Measurements from ENCODE around the gene TBC1D1. TPM values are rescaled to one million over a fixed set of nuclear protein-coding genes. Genes with fewer than 3 reads are reported as not detected.

The TBC1D1 gene
- total RNA-seq, 1 experiment from 2014 or later: 42.6 TPM

DNA sequence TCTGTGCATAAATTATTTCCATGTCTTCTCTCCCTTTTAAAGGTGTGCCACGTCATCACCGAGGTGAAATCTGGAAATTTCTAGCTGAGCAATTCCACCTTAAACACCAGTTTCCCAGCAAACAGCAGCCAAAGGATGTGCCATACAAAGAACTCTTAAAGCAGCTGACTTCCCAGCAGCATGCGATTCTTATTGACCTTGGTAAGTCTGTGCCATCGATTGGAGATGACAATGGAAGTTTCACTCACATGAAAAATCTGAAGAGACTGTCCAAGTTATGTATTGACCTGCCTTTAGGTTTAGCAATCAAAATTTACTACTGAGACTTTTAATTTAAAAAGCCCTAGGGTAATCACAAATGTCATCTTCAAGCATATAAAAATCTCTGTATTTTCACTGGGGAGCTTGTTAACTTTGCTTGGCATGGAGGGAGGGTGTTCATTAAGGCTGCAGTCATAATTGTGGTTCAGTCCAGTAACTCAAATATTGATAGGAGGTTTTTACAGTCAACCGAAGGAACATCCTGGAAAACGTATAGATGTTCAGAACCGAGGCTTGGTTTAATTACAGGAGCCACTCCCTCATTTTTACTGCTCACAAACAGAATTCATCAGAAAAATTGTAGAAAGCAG is 212.2 kb downstream of the TBC1D1 start:
- no peak overlapping the region for H3K27ac ChIP-seq (ENCODE audit: low read depth, low read length, poor library complexity, severe bottlenecking)
- DNase-seq (ENCODE audit: low spot score): no peak
- H3K36me3 ChIP-seq (ENCODE audit: insufficient read depth, low read length, poor library complexity, severe bottlenecking): no peaks in the 10 kb centered on the region
- no peak for TF ChIP-seq EZH2 (IDR thresholded peaks at IDR 0.05; ENCODE audit: borderline replicate concordance, low read depth, low read length, poor library complexity, severe bottlenecking)
- TF ChIP-seq, protein P1, sequence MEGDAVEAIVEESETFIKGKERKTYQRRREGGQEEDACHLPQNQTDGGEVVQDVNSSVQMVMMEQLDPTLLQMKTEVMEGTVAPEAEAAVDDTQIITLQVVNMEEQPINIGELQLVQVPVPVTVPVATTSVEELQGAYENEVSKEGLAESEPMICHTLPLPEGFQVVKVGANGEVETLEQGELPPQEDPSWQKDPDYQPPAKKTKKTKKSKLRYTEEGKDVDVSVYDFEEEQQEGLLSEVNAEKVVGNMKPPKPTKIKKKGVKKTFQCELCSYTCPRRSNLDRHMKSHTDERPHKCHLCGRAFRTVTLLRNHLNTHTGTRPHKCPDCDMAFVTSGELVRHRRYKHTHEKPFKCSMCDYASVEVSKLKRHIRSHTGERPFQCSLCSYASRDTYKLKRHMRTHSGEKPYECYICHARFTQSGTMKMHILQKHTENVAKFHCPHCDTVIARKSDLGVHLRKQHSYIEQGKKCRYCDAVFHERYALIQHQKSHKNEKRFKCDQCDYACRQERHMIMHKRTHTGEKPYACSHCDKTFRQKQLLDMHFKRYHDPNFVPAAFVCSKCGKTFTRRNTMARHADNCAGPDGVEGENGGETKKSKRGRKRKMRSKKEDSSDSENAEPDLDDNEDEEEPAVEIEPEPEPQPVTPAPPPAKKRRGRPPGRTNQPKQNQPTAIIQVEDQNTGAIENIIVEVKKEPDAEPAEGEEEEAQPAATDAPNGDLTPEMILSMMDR (conservative IDR thresholded peaks at IDR 0.05; ENCODE audit: low read depth, low read length): no peak
- no peaks in the 10 kb centered on the region for H3K9me3 ChIP-seq (ENCODE audit: low read depth, low read length, poor library complexity, severe bottlenecking)
- BruUV-seq (replicated peaks): no TSS peak
- ChIA-PET POLR2A (ENCODE audit: low non-redundant PET) (no interaction called here), CTCF (no interaction called here)
- H3K27me3 ChIP-seq (replicated peaks; ENCODE audit: insufficient read depth, low read depth, low read length, poor library complexity): no peaks in the 10 kb centered on the region
- H3K4me3 ChIP-seq (ENCODE audit: low read depth, low read length, poor library complexity, severe bottlenecking): no peak overlapping the region
- H3K4me1 ChIP-seq (ENCODE audit: insufficient read depth, low read length, poor library complexity, severe bottlenecking): no peaks in the 10 kb centered on the region
- intact Hi-C loops (cut with micrococcal nuclease; ENCODE audit: unreplicated experiment): no loop called here

- Histone ChIP-seq H3K27me3 (replicated peaks; ENCODE audit: insufficient read depth, low read depth, low read length, poor library complexity) (no peaks in the 10 kb centered on the region), H3K4me3 (ENCODE audit: low read depth, low read length, poor library complexity, severe bottlenecking) (no peak overlapping the region), H3K36me3 (ENCODE audit: insufficient read depth, low read length, poor library complexity, severe bottlenecking) (no peaks in the 10 kb centered on the region), H3K4me1 (ENCODE audit: insufficient read depth, low read length, poor library complexity, severe bottlenecking) (no peaks in the 10 kb centered on the region), H3K9me3 (ENCODE audit: low read depth, low read length, poor library complexity, severe bottlenecking) (no peaks in the 10 kb centered on the region), H3K27ac (ENCODE audit: low read depth, low read length, poor library complexity, severe bottlenecking) (no peak overlapping the region)
- no TSS peak for BruUV-seq (replicated peaks)
- TF ChIP-seq, protein P1 (conservative IDR thresholded peaks at IDR 0.05; ENCODE audit: low read depth, low read length): no peak
- no peak for TF ChIP-seq EZH2 (IDR thresholded peaks at IDR 0.05; ENCODE audit: borderline replicate concordance, low read depth, low read length, poor library complexity, severe bottlenecking)
- intact Hi-C loops (cut with micrococcal nuclease; ENCODE audit: unreplicated experiment): no loop called here
- ChIA-PET CTCF (no interaction called here), POLR2A (ENCODE audit: low non-redundant PET) (no interaction called here)
- no peak for DNase-seq (ENCODE audit: low spot score)
These were observed 214.8 kb downstream of the TBC1D1 start for GRCh38 chr4:38105475-38106220.

- Histone ChIP-seq H3K36me3 (ENCODE audit: insufficient read depth, low read length, poor library complexity, severe bottlenecking) (no peaks in the 10 kb centered on the region), H3K27ac (ENCODE audit: low read depth, low read length, poor library complexity, severe bottlenecking) (no peak overlapping the region), H3K9me3 (ENCODE audit: low read depth, low read length, poor library complexity, severe bottlenecking) (no peaks in the 10 kb centered on the region), H3K4me1 (ENCODE audit: insufficient read depth, low read length, poor library complexity, severe bottlenecking) (no peaks in the 10 kb centered on the region), H3K4me3 (ENCODE audit: low read depth, low read length, poor library complexity, severe bottlenecking) (no peak overlapping the region), H3K27me3 (replicated peaks; ENCODE audit: insufficient read depth, low read depth, low read length, poor library complexity) (no peaks in the 10 kb centered on the region)
- ChIA-PET CTCF (no interaction called here), POLR2A (ENCODE audit: low non-redundant PET) (no interaction called here)
- no peak for DNase-seq (ENCODE audit: low spot score)
- intact Hi-C loops (cut with micrococcal nuclease; ENCODE audit: unreplicated experiment): no loop called here
- BruUV-seq (replicated peaks): no TSS peak
- TF ChIP-seq, protein P1 (conservative IDR thresholded peaks at IDR 0.05; ENCODE audit: low read depth, low read length): no peak
- TF ChIP-seq EZH2 (IDR thresholded peaks at IDR 0.05; ENCODE audit: borderline replicate concordance, low read depth, low read length, poor library complexity, severe bottlenecking): no peak
These were observed 215.4 kb downstream of the TBC1D1 start for GRCh38 chr4:38106311-38106710.
